Fibroblast of the aortic adventitia (primary cell): Measurements from ENCODE around the gene FAR1. TPM values are rescaled to one million over a fixed set of nuclear protein-coding genes. Genes with fewer than 3 reads are reported as not detected.

Experiments used
- DNase-seq: peaks from one replicate; pipeline ENCODE4 v3.0.0-alpha.2; 2010; ENCODE audit warnings: low read depth
- H3K4me3 ChIP-seq: 2 replicates; pipeline ENCODE4 v1.5.1; 2011; ENCODE audit warnings: low read depth, mild to moderate bottlenecking, control low read depth, low read length, moderate library complexity
- CTCF ChIP-seq: IDR thresholded peaks from 2 replicates; pipeline ENCODE4 v1.5.1; 2011; ENCODE audit warnings: mild to moderate bottlenecking, low read length, control low read depth, inconsistent platforms; ENCODE audit not compliant: insufficient read depth
- small RNA-seq: library from RNA; depleted of rRNA; stranded (forward); fragments of <200 nt; gene quantifications from one replicate; pipeline ENCODE3, GENCODE V24; 2012
- total RNA-seq: library from RNA; depleted of rRNA; stranded (reverse); fragments of >200 nt; gene quantifications from 2 replicates; pipeline ENCODE4 v1.2.3, GENCODE V29; 2012; ENCODE audit warnings: low replicate concordance

FAR1 gene
- total RNA-seq, 1 donor: 67.6 TPM

GRCh38 chr11:13781153-13781552, 112.7 kb downstream of the FAR1 start:
- no peak for DNase-seq
- no peak overlapping the region for H3K4me3 ChIP-seq
- TF ChIP-seq CTCF: no peak

Small RNAs within 50 kb of the gene (small RNA-seq; reads per million reads assigned to genes)
- gene AC013828.1: not detected
- gene RF00019: not detected
- not detected for gene RPL39P26

Other genes starting within 250 kb of the FAR1 start
- gene BTBD10, start 205.4 kb upstream of the FAR1 start, total RNA-seq: 30.6 and 56.3 TPM in 2 replicates
- gene PTH, start 172.7 kb upstream of the FAR1 start, total RNA-seq: not detected in 2 replicates